DOHH2 (cell line): ENCODE data around the gene OAS2.

ENCODE experiments used
- H3F3A ChIP-seq: fragments of 200-600 bp; sonication (generic), shearing (Covaris generic); 2 replicates; pipeline ENCODE4 v1.6.0; 2016; ENCODE audit warnings: antibody characterized with exemption, mild to moderate bottlenecking; ENCODE audit not compliant: control insufficient read depth, insufficient read depth
- H3K27ac ChIP-seq: fragments of 200-600 bp; sonication (generic); 2 replicates; pipeline ENCODE4 v1.5.1; 2014; ENCODE audit warnings: low read depth, mild to moderate bottlenecking, low read length, moderate library complexity
- H3K27me3 ChIP-seq: fragments of 200-600 bp; sonication (generic); 2 replicates; pipeline ENCODE4 v1.6.1; 2014; ENCODE audit warnings: mild to moderate bottlenecking, low read length, mixed read lengths; ENCODE audit not compliant: control insufficient read depth
- H3K36me3 ChIP-seq: fragments of 200-600 bp; sonication (generic); 2 replicates; pipeline ENCODE4 v1.6.1; 2014; ENCODE audit warnings: mild to moderate bottlenecking, low read length, moderate library complexity, mixed read lengths; ENCODE audit not compliant: control insufficient read depth
- H3K4me1 ChIP-seq: fragments of 200-600 bp; sonication (generic); 2 replicates; pipeline ENCODE4 v1.6.1; 2014; ENCODE audit warnings: mild to moderate bottlenecking, low read length, mixed read lengths; ENCODE audit not compliant: control insufficient read depth
- H3K4me2 ChIP-seq: fragments of 200-600 bp; sonication (generic); 2 replicates; pipeline ENCODE4 v1.6.0; 2014; ENCODE audit warnings: mild to moderate bottlenecking, low read length, moderate library complexity
- H3K4me3 ChIP-seq: fragments of 200-600 bp; sonication (generic); 2 replicates; pipeline ENCODE4 v1.5.1; 2014; ENCODE audit warnings: mild to moderate bottlenecking, low read length, mixed read lengths
- H3K79me2 ChIP-seq: fragments of 200-600 bp; sonication (generic); 2 replicates; pipeline ENCODE4 v1.6.1; 2014; ENCODE audit warnings: mild to moderate bottlenecking, low read length, mixed read lengths; ENCODE audit not compliant: control insufficient read depth
- H3K9me2 ChIP-seq: fragments of 200-600 bp; sonication (generic); replicated peaks from 2 replicates; pipeline ENCODE4 v1.6.1; 2014; ENCODE audit warnings: mild to moderate bottlenecking, low read length, mixed read lengths; ENCODE audit not compliant: control insufficient read depth
- H3K9me3 ChIP-seq: fragments of 200-600 bp; sonication (generic); 2 replicates; pipeline ENCODE4 v1.6.1; 2014; ENCODE audit warnings: antibody characterized with exemption, low read length, mixed read lengths; ENCODE audit not compliant: control insufficient read depth, insufficient read depth
- H4K20me1 ChIP-seq: fragments of 200-600 bp; sonication (generic); 2 replicates; pipeline ENCODE4 v1.6.0; 2014; ENCODE audit warnings: low read depth, mild to moderate bottlenecking, antibody characterized with exemption, low read length, moderate library complexity; ENCODE audit not compliant: control insufficient read depth, insufficient read depth
- EZH2phosphoT487 ChIP-seq: fragments of 200-600 bp; sonication (generic); IDR thresholded peaks from 2 replicates; pipeline ENCODE4 v1.6.1; 2017; ENCODE audit warnings: borderline replicate concordance, mild to moderate bottlenecking, antibody characterized with exemption, low read length, moderate library complexity, mixed read lengths
- TF ChIP-seq, protein P1 (sequence below): fragments of 200-600 bp; sonication (generic); IDR thresholded peaks from one replicate; pipeline ENCODE4 v1.5.1; 2014; ENCODE audit warnings: antibody characterized with exemption, mild to moderate bottlenecking, low read depth, low read length; ENCODE audit not compliant: poor library complexity, severe bottlenecking

Gene OAS2

DNA sequence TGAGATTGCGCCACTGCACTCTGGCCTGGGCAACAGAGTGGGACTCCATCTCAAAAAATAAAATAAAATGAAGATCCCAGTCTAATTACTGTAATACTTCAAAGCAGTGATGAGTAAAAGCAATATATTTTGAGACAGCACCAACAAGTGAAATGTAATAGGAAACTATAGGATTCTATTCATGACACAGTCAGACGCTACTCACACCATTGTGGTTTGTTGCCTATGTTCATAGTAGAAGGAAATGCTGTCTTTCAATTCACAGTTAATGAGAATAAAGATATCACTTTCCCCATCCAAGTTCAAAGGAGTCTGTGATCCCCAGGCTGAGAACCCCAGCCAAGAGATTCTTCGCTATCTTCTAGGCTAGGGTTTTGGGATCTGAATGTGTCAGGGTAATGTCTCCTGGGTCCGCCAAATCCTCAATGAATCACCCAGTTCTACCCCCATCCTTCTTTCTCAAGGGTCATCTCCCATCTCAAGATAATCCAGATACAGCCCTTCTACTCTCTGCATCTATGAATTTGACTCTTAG lies 61.7 kb downstream of the OAS2 start:
- no peaks in the 10 kb centered on the region for H3K27me3 ChIP-seq
- H3F3A ChIP-seq = peaks cover 3% of the 10 kb centered on the region; the same call in 1 of the 2 replicates
- no peaks in the 10 kb centered on the region for H3K9me3 ChIP-seq
- no peak overlapping the region for H3K4me3 ChIP-seq
- peaks cover 3% of the 10 kb centered on the region; the same call in 1 of the 2 replicates for H3K36me3 ChIP-seq
- H3K9me2 ChIP-seq = no peaks in the 10 kb centered on the region
- peaks cover 18% of the 10 kb centered on the region for H3K4me1 ChIP-seq
- no peak for TF ChIP-seq EZH2phosphoT487
- TF ChIP-seq, protein P1, sequence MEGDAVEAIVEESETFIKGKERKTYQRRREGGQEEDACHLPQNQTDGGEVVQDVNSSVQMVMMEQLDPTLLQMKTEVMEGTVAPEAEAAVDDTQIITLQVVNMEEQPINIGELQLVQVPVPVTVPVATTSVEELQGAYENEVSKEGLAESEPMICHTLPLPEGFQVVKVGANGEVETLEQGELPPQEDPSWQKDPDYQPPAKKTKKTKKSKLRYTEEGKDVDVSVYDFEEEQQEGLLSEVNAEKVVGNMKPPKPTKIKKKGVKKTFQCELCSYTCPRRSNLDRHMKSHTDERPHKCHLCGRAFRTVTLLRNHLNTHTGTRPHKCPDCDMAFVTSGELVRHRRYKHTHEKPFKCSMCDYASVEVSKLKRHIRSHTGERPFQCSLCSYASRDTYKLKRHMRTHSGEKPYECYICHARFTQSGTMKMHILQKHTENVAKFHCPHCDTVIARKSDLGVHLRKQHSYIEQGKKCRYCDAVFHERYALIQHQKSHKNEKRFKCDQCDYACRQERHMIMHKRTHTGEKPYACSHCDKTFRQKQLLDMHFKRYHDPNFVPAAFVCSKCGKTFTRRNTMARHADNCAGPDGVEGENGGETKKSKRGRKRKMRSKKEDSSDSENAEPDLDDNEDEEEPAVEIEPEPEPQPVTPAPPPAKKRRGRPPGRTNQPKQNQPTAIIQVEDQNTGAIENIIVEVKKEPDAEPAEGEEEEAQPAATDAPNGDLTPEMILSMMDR = no peak
- no peaks in the 10 kb centered on the region for H4K20me1 ChIP-seq
- no peaks in the 10 kb centered on the region for H3K79me2 ChIP-seq
- no peak overlapping the region for H3K4me2 ChIP-seq
- H3K27ac ChIP-seq = no peak overlapping the region

DNA sequence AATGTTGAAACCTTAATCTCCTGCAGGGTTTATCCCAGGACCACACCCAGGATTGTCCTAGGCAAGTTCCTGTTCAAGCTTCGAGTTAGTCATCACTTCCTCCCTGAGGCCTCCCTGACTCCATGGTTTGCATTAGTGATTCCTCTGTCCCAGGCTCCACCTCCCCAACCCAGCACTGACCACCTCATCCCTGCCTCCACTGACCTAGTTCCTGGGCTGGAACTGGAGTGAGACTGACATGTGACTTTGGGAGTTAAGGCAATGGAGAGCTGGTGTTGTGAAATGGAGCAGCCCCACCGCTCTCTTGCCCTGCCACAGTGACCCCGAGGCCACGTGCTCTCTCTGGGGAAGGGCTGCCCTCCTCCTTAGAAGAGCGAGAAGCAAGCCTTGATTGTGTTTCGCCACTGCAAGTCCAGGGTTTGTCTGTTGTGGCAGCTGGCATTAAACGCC lies 62.4 kb downstream of the OAS2 start:
- no peak overlapping the region for H3K4me3 ChIP-seq

DNA sequence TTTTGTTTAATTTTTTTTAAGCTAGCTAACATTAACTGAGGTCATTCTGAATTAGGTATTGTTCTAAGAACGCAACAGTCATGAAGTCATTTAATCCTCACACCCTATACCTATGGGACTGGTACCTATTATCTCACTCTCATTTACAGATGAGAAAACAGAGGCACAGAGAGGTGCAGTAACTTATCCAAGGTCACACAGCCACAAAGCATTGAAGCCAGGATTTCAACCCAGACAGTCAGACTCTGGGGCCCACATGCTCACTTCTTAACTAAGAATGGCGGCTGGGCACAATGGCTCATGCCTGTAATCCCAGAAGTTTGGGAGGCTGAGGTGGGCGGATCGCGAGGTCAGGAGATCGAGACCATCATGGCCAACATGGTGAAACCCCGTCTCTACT lies 63.2 kb downstream of the OAS2 start:
- Histone ChIP-seq H3K27me3 (no peaks in the 10 kb centered on the region), H3K9me2 (no peaks in the 10 kb centered on the region), H3K4me3 (no peak overlapping the region), H3K4me1 (peaks cover 31% of the 10 kb centered on the region), H4K20me1 (no peaks in the 10 kb centered on the region), H3K9me3 (no peaks in the 10 kb centered on the region), H3K36me3 (peaks cover 3% of the 10 kb centered on the region; the same call in 1 of the 2 replicates), H3F3A (peaks cover 3% of the 10 kb centered on the region; the same call in 1 of the 2 replicates), H3K4me2 (no peak overlapping the region), H3K27ac (no peak overlapping the region), H3K79me2 (no peaks in the 10 kb centered on the region; the same call in 1 of the 2 replicates)
- TF ChIP-seq EZH2phosphoT487 = no peak
- TF ChIP-seq, protein P1 = no peak

More for the DNA sequence above, 62.4 kb downstream of the OAS2 start:
- no peaks in the 10 kb centered on the region for H3K9me3 ChIP-seq
- no peak overlapping the region for H3K27ac ChIP-seq
- peaks cover 25% of the 10 kb centered on the region for H3K4me1 ChIP-seq
- TF ChIP-seq EZH2phosphoT487 = no peak
- TF ChIP-seq, protein P1 = no peak
- peaks cover 3% of the 10 kb centered on the region; the same call in 1 of the 2 replicates for H3F3A ChIP-seq
- H3K36me3 ChIP-seq = peaks cover 3% of the 10 kb centered on the region; the same call in 1 of the 2 replicates
- H3K4me2 ChIP-seq = no peak overlapping the region
- H3K79me2 ChIP-seq = no peaks in the 10 kb centered on the region
- H3K9me2 ChIP-seq = no peaks in the 10 kb centered on the region
- H3K27me3 ChIP-seq = no peaks in the 10 kb centered on the region
- no peaks in the 10 kb centered on the region for H4K20me1 ChIP-seq
